ENCODE data around the gene NEDD4L.

DNA sequence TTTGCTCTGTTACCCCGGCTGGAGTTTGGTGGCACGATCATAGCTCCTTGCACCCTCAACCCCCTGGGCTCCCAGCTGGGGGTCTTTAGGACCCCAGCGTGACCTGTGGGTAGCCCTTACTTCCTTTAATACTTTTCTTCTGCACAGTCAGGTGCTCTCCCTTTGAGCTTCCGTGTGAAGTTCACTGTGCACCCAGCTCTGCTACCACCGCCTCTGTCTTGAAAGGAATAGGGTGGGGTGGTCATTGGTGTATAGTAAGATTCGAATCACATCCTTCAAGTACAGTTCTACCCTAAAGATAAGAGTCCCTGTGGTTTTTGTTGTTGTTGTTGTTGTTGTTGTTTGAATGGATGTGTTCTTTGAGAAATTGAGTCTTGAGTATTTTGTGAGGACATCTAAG, 267.4 kb downstream of the NEDD4L start:
- TF ChIP-seq NFIC (IDR thresholded peaks at IDR 0.05; ENCODE audit: borderline replicate concordance) (no peak), EP300 (IDR thresholded peaks at IDR 0.05; ENCODE audit: borderline replicate concordance in 1 of 2, low read depth in 1 of 2, low read length in 1 of 2) (no peak), SMC3 (IDR thresholded peaks at IDR 0.05; ENCODE audit: low read depth, low read length) (no peak), RFX5 (IDR thresholded peaks at IDR 0.05; ENCODE audit: low read length) (no peak), TAF1 (IDR thresholded peaks at IDR 0.05; ENCODE audit: borderline replicate concordance, low read depth, low read length) (no peak), MAX (IDR thresholded peaks at IDR 0.05; ENCODE audit: low read depth) (no peak)
- TF ChIP-seq, protein P1, sequence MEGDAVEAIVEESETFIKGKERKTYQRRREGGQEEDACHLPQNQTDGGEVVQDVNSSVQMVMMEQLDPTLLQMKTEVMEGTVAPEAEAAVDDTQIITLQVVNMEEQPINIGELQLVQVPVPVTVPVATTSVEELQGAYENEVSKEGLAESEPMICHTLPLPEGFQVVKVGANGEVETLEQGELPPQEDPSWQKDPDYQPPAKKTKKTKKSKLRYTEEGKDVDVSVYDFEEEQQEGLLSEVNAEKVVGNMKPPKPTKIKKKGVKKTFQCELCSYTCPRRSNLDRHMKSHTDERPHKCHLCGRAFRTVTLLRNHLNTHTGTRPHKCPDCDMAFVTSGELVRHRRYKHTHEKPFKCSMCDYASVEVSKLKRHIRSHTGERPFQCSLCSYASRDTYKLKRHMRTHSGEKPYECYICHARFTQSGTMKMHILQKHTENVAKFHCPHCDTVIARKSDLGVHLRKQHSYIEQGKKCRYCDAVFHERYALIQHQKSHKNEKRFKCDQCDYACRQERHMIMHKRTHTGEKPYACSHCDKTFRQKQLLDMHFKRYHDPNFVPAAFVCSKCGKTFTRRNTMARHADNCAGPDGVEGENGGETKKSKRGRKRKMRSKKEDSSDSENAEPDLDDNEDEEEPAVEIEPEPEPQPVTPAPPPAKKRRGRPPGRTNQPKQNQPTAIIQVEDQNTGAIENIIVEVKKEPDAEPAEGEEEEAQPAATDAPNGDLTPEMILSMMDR (IDR thresholded peaks at IDR 0.05): no peak

All from SK-N-SH (cell line).